Brain pericyte (primary cell): ENCODE data around the gene ANO6.
"Not testable (repeated sequence)": the region's sequence is repeated elsewhere in the genome, so short reads cannot be mapped to it uniquely, and the experiment has no call there.

ENCODE experiments used
- DNase-seq: peaks from one replicate; pipeline ENCODE4 v3.0.0-alpha.2; 2012; ENCODE audit warnings: low read depth, low spot score

The ANO6 gene

DNA sequence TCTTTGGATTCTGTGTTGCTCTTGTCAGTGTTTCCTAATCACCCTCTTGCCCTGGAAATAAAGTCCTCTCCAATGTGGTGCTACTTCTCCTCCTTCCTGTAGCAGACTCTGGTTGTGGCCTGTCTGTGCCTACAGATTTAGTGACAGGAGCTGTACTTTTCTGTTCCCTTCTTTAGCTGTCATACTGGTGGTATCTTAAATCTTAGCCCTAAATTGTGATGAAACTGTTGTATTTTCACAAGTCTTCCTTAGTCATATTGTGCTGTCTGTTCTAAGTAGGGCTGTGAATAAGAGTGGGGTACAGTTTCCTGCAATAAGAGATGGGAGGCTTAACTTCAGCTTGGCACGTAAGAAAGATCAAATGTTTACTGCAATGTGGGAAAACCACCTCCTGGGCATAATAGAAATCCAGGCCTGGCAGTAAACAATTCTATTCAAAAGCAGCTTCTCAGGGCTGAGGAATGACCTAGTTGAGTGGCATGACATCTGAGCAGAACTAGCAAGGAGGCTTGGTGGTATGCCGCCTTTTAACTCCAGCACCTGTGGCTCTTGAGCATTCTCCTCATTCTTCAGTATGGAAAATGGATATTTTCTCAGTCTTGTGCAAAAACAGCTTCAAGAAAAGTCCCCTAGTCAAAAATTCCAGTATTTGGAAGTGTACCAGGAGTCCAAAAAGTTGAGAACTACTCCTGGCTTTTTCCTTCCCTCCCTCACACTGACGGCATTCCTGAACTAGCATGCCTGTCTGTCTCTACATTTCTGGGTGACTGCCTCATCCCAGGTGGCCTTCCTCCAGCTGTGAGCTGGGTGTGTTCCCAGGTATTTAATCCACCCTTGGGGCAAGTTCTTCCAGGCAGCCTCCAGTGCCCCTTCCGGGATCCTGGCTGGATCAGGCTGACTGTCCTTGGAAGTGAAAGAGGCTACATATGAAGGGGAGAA lies 19.5 kb downstream of the ANO6 start:
- no peak for DNase-seq

DNA sequence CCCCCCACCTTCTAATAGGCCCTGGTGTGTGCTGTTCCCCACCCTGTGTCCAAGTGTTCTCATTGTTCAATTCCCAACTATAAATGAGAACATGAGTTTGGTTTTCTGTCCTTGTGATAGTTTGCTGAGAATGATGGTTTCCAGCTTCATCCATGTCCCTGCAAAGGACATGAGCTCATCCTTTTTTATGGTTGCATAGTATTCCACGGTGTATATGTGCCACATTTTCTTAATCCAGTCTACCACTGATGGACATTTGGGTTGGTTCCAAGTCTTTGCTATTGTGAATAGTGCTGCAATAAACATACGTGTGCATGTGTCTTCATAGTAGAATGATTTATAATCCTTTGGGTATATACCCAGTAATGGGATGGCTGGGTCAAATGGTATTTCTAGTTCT lies 20.5 kb downstream of the ANO6 start:
- not testable (repeated sequence) for DNase-seq

DNA sequence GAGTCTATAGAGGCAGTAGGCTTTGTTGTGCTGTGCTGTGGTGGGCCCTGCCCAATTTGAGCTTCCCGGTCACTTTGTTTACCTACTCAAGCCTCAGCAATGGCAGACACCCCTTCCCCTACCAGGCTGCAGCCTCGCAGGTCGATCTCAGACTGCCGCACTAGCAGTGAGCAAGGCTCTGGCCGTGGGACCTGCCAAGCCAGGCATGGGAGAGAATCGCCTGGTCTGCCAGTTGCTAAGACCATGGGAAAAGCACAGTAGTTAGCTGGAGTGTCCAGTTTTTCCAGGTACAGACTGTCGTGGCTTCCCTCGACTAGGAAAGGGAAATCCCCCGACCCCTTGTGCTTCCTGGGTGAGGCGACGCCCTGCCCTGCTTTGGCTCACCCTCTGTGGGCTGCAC lies 26.3 kb downstream of the ANO6 start:
- no peak for DNase-seq

DNA sequence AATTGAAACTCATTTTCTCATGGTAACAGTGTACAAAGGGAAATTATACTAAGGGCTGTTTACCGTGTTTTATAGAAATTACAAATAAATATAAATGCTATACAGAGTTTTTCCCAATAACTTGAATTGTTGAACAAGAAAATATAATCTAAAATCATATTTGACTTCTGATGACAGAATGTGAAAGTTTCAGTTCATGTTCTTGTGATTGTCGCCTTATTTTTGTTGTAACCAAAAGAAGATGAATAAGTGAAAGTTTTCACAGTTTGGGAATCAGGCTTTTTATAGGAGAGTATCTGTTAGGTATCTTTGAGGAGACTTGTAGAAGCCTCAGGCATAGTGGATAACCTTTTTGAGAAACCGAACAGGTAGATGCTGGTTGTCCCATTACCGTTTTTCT lies 28.1 kb downstream of the ANO6 start:
- DNase-seq, result no peak

DNA sequence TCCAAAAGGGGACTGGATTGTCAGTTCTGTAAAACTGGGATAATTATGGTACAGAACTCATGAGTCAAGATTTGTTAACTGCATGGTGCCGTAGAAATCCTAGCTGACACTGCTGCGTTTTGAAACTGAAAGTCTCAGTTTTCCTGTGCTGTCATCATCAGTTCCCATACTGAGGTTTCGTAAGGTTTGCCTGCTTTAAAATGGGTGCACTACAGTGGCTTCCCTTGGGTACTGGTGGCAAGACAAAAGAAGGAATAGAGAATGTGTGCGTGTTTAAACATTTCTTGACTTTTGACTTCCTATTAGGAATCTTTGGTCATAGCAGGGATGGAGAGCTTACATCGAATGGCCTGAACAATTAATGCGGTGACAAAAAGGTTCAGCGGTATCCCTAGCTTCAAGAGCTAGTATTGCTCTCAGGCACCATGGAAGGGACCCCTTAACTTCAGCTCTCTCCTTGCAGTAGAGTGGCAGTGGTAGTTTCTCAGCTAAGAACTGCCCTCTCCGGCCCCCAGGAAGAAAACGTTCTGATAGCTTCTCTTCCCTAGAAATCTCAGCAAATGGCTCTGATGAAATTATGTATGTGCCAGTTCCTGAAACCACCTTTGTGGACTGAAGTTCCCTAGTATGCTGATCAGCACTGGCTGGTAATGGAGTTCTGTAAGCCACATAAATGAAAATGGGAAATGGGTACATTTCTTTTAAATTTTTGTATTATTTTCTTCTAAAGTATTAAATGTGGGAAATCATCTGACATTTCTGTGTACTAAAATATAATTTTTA lies 28.9 kb downstream of the ANO6 start:
- DNase-seq, result no peak

DNA sequence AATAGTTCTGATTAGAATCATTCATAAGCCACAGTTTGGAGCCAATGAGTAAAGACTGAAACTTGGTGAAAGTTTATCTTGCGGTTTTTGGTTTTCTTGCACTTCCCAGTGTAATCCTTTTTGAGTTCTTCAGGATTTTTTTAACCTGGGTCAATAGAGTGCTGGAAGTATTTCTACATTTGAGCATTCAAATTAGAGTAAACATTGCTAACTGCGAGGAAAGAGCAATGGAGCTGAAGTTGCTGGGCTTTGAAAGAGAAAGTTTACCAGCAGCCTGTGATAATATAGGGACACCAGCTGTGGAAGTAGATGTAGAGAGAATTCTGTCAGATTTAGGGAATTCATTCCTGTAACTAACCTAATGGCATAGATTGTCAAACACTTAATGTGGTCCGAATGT lies 30.3 kb downstream of the ANO6 start:
- no peak for DNase-seq

DNA sequence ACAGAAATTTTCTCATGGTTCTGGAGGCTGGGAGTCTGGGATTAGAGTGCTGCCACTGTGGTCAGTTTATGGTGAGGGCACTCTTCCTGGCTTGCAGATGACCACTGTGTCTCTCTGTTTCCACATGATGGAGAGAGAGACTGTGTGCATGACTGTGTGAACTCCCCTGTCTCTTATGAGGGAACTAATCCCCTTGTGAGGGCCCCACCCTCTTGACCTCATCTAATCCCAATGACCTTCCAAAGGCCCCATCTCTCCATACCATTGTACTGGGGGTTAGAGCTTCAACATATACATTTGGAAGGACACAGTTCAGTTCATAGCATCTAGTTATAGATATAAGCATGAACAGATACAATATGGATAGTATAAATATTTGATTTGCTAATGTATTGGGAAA lies 31.7 kb downstream of the ANO6 start:
- no peak for DNase-seq

DNA sequence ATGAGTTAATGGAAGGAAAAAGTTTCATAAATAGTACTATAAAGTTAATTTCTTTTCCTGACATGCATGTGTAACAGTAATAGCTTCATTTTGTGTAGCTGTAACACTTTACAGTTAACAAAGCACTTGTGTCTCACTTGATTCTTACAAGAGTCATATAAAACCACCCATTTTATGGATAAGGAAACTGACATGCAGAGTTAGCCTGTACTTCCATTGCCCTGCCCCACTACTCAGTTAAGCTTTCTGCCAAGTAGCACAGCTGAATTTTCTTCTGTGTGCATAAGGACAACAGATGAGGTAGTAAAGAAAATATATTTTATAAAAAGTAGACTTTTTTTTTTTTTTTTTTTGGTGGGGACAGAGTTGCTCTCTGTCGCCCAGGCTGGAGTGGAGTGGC lies 32.2 kb downstream of the ANO6 start:
- no peak for DNase-seq

DNA sequence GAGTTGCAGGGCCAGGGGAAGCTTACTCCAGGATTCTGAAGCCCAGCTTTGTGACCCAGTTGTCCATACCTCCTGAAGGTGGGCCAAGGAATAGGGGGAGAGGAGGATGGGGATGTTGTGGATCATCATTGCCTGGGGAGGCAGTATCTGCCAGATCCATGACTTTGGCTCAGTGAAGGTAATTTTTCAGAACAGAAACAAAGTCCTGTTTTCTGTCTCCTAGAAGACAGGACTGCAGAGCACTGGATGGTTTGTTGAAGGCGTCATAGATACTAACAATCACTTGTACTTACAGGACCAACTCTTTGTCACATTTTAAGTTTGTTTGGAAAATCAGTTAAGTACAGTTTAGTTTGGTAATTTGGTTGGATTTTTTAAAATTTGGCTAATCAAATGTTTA lies 38.4 kb downstream of the ANO6 start:
- DNase-seq, result no peak

DNA sequence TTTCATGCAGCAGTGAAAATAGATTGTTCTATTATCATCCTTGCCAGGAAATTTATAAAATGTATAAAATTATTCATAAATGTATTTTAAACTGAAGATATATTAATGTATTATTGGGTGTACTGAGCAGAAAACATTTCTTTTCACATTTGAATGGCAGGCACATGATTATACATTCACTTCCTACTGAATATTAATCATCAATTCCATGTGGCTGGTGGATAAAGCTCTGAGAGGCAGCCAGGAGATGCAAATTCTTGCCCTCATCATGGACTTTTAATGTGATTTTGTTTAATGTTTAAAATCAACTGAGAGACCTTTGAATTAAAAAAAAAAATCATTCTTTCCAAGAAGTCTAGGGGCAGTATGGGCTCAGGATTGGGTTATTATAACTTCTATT lies 40.8 kb downstream of the ANO6 start:
- no peak for DNase-seq

DNA sequence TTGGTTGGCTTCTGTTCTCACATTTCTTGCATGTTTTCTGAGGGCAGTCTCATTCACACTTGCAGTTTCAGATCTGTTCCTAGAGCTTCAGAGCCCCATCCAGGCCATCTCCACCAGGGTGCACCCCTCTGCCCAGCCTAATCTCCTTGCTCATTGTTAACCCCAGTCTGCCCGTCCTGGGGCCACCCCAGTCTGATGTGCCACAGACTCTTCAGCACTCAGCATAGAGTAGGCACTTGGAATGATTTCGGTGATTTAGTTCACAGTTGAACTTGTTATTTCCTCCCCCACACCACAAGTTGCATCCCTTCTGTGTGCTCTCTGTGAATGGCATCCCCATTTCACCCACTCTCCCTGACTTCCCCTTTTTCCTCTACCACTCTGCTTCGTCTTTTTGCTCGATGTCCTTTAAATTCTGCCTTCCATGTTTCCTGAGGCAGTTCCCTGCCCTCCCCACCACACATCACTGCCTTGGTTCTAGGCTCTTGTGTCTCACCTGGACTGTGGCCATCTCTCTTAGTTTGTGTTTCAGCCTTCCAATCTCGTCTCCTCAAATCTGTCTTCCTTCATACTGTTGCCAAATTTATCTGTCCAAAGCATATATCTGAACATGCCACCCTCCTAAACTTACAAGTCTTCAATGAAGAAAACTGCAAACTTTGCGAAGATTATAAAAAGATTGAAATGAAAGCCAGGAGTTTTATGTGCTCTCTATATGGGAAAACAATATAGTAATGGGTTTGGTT lies 41.5 kb downstream of the ANO6 start:
- DNase-seq, result no peak

DNA sequence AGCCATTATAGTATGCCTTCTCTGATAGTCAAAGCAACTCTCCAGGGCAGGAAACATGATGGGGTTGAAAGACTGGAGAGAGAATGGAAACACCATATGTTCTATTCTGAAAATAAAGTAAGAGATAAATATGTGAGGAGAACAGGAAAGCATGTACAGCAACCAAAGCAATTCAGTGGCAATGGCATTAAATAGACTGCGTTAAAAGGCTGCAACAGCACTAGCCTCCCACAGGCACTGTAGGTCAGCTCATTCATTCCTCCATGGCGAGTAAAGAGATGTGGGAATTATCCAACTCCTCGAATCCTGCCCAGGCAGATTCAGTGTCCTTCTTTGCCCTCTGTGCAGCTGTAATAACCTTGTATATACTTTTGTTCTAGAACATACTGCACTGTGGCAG lies 43.8 kb downstream of the ANO6 start:
- DNase-seq, result no peak

DNA sequence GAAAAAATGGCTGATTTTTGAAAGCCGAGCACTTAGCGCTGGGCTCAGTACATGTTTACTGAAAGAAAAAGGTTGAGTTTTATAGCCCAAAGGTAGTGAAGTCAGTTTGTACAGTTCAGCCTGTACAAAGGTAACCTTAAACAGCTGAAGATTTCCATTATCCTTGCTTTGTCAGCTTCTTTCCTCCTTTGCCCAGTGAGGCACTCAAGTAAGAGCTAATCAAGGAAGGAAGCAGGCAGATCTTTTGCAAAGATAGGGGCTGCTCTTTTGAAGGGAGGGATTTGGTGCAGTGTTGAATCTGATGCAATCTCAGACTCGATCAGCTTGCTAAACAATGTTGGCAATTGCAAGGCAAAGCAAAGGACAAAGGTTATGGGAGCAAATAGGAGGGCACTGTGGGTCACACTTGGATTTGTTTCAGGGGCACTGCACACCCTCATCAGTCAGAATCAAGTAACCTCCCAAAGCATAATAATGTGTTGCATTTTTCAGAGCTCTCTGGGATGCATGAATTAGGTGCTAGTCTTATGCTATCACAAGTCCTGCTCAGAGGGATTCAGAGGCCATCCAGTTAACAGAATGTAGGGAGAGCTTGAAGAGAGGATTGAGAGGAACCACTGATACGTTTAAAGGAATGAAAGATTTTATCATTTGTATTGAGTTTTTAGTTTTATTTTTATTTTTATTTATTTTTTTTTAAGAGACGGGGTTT lies 44.4 kb downstream of the ANO6 start:
- no peak for DNase-seq

DNA sequence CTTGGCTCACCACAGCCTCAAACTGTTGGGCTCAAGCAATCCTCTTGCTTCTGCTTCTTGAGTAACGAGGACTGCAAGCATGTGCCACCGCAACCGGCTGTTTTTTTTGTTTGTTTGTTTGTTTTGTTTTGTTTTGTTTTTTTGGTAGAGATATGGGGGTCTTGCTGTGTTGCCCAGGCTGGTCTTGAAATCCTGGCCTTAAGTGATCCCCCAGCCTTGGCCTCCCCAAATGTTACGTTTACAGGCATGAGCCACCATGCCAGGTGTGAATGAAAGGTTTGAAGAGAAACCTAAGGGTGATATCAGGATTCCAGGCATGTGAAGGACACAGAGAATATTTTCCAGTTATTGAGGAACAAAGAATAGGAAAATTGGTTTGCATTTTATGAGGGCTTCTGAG lies 45.0 kb downstream of the ANO6 start:
- no peak for DNase-seq

DNA sequence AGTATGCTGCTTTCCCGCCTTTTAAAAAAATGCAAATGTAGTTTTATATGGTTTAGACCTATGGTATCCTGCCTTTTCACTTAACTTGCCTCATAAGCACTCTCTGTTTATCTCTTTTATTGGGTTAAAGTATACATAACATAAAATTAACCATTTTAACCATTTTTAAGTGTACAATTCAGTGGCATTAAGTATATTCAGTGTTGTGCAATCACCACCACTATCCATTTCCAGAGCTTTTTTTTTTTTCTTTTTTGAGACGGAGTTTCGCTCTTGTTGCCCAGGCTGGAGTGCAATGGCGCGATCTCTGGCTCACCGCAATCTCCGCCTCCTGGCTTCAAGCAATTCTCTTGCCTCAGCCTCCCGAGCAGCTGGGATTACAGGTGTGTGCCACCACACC lies 46.3 kb downstream of the ANO6 start:
- DNase-seq, result not testable (repeated sequence)

DNA sequence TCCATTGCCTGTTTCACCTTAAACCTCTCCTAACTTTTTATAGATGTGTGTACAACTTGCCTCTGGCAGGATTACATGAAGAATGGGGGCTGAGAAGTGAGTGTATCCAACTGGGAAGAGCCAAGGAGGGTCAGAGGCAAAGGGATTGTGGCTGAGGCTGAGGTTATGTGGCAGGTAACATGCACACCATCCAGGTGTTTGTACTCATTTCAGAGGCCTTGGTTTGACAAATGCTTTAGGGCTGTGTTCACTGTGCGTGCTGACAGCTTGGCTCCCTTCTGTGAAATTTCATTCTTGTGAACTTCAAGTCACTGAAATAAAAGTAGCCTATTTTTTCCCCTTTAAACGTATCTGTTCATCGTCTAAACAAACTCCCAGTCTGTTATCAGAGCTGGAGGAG lies 47.7 kb downstream of the ANO6 start:
- DNase-seq, result no peak

DNA sequence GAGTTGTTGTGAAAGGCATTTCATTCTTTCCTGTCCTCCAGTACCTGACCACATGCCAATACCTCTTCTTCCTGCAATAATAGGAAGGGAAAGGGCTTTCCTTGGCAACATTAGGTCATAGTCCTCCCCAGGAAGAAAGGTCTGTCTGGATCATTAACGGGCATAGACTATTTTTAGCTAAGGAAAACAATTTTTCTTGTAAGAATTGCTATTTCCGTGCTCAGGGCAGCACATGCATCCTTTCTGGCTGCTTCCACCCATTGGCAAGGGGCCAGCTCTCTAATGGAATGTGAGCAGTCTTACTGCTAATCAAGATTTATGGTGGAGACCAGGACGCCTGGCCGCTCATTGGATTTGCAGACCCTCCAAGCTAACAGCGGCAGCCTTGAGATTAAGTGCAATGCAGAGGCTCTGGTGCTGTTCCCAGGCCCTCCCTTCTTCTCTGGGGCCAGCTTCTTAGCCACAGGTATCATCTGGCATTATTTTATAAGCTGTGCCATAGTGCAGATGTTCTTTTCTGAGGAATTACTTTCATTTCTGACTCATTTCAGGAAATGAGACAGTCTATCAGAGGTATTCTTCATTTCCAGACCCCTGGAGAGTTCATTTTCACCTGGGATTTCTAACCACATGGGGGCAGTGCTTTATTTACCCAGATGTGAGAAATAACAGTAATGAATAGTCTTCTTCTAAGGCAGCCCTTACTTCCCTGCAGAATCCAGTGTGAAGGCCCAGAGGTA lies 52.9 kb downstream of the ANO6 start:
- peak; percentile 49 for DNase-seq

DNA sequence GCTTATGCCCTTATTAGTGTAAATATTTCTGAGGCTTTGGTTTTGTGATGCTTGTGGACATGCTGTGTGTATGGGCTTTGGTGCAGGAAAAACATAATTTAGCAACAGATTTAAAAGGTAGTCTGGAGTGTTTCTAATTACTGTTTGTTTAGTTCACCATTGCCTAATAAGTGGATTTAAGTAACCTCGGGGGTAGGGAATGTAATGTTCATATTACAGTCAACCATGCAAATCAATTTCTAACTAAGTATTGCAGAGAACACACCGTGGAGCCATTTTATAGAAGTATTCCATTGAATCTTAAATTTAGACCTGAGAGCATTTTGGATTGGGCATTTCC lies 53.5 kb downstream of the ANO6 start:
- DNase-seq, result no peak

DNA sequence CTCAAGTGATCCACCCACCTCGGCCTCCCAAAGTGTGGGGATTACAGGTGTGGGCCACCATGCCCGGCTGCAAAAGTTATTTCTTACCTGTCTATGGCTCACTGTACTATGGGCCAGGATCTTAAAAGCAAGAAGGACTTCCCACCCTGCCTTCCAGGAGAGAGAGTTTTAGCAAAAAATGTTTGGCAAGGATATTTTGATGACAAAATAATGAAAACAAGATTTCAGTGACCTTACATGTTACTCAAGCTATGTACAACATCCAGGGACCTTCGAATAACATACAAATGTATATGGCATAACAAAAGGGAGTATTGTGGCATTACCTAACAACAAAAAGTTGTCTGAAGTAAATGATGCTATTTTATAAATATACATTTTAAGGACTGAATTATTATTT lies 55.1 kb downstream of the ANO6 start:
- no peak for DNase-seq

DNA sequence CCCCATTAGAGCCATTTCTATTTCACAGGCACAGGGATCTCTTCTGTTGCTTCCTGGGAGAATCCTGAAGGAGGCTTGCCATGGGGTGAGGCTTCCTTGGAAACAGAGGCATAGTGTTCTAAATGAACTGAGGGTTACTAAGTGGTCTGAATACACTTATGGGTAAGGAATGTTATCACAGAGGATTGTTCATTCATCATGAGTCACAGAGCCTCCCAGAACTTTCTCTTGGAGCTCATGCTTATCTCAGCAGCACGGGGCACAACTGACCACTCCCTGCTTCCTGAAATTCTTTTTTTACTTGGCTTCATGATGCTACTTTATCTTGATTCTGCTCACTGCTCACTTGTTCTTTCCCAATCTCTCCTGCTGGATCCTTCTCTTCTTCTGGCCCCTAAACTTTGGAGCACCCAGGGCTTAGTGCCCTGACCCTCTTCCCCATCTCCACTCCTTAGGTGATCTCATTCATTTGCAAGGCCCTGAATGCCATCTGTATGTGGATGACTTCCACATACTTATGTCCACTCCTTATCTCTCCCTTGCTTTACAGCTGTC lies 57.9 kb downstream of the ANO6 start:
- no peak for DNase-seq
